Breast epithelium (tissue), 3 donors: Measurements from ENCODE around the gene IMPA2.

Experiments
- CTCF ChIP-seq, 3 donors: fragments of 450-650 bp; IDR thresholded peaks; one replicate each; pipeline ENCODE4 v1.5.1; 2016 to 2017; ENCODE audit warnings: antibody characterized with exemption in 3 of 3, mild to moderate bottlenecking in 3 of 3, moderate library complexity in 3 of 3
- POLR2A ChIP-seq: fragments of 450-650 bp; IDR thresholded peaks from one replicate; pipeline ENCODE4 v1.6.1; 2016; ENCODE audit warnings: antibody characterized with exemption, mild to moderate bottlenecking, moderate library complexity
- POLR2AphosphoS5 ChIP-seq, 3 donors: sonication (generic); formaldehyde crosslinking; IDR thresholded peaks; one replicate each; pipeline ENCODE4 v1.6.1; 2017; ENCODE audit warnings: antibody characterized with exemption in 3 of 3

GRCh38 chr18:12079491-12080237, 98.4 kb downstream of the IMPA2 start:
- TF ChIP-seq CTCF (IDR thresholded peaks at IDR 0.05) (no peak), POLR2AphosphoS5 (IDR thresholded peaks at IDR 0.05) (no peak), POLR2A (no peak)
